SH-SY5Y (cell line): ENCODE results near the gene BABAM2.

Experiments
- GATA2 ChIP-seq: IDR thresholded peaks from 2 replicates; pipeline ENCODE4 v1.6.1; 2011; ENCODE audit warnings: mild to moderate bottlenecking, low read depth, low read length
- GATA3 ChIP-seq: IDR thresholded peaks from 2 replicates; pipeline ENCODE4 v1.6.1; 2011; ENCODE audit warnings: low read depth, mild to moderate bottlenecking, low read length, moderate library complexity

GRCh38 chr2:28085201-28085600 lies 194.7 kb downstream of the BABAM2 start:
- no peak for TF ChIP-seq GATA2
- no peak for TF ChIP-seq GATA3
